Peyer's patch (tissue), 4 donors: ENCODE measurements around the gene SIKE1. TPM values are rescaled to one million over a fixed set of nuclear protein-coding genes. Genes with fewer than 3 reads are reported as not detected.
"Not testable (repeated sequence)": the region's sequence is repeated elsewhere in the genome, so short reads cannot be mapped to it uniquely, and the experiment has no call there.

Experiments
- DNase-seq, 3 donors: peaks; one replicate each; pipeline ENCODE4 v3.0.0-alpha.2; 2017 to 2019
- H3K27ac ChIP-seq, 4 donors: fragments of 200-600 bp; sonication (generic); one replicate each; pipeline ENCODE4 v1.5.1; 2016 to 2019
- H3K27me3 ChIP-seq, 2 donors: fragments of 200-600 bp; sonication (generic); one replicate each; pipeline ENCODE4 v1.5.1; 2019
- H3K36me3 ChIP-seq, 3 donors: fragments of 200-600 bp; sonication (generic); one replicate each; pipeline ENCODE4 v1.5.1; 2016 to 2019
- H3K4me1 ChIP-seq, 4 donors: fragments of 200-600 bp; sonication (generic); one replicate each; pipeline ENCODE4 v1.5.1; 2016 to 2019
- H3K4me3 ChIP-seq, 4 donors: fragments of 200-600 bp; sonication (generic); 1 replicate in 3 of 4; 2 replicates in 1 of 4; pipeline ENCODE4 v1.5.1; 2016 to 2019; ENCODE audit warnings: mild to moderate bottlenecking in 1 of 4
- H3K9me3 ChIP-seq, 4 donors: fragments of 200-600 bp; sonication (generic); one replicate each; pipeline ENCODE4 v1.5.1; 2016 to 2019; ENCODE audit warnings: mild to moderate bottlenecking in 1 of 4
- POLR2A ChIP-seq, 2 donors: fragments of 450-650 bp; IDR thresholded peaks; one replicate each; pipeline ENCODE4 v1.5.1; 2017; ENCODE audit warnings: antibody characterized with exemption in 2 of 2, mild to moderate bottlenecking in 2 of 2, moderate library complexity in 2 of 2
- total RNA-seq, 4 donors: library from RNA; depleted of rRNA; stranded (reverse); fragments of >200 nt; gene quantifications; one replicate each; pipeline ENCODE4 v1.1.0, GENCODE V29; 2016
- TF ChIP-seq, protein P1 (sequence below), 6 experiments: fragments of 450-650 bp in 4 of 6; fragments of 200-600 bp in 2 of 6; sonication (generic) in 1 of 6; IDR thresholded peaks; one replicate each; pipeline ENCODE4 v1.5.1; 2017 to 2019; ENCODE audit warnings: antibody characterized with exemption in 6 of 6, mild to moderate bottlenecking in 3 of 6, moderate library complexity in 1 of 6

SIKE1 gene
- total RNA-seq, result 10 to 100 TPM; 23.1 to 29.2 (median 25.9) TPM

- Histone ChIP-seq H3K27me3 (no peaks in the 10 kb centered on the region), H3K36me3 (peaks cover 0 to 31% (median 0%) of the 10 kb centered on the region in 3 donors), H3K9me3 (no peaks in the 10 kb centered on the region), H3K4me3 (peak within 1 kb of the TSS; percentile 62 to 87 (median 72)), H3K4me1 (peaks cover 0 to 12% (median 3%) of the 10 kb centered on the region in 4 donors), H3K27ac (peak within 1 kb of the TSS; percentile 86 to 95 (median 90))
- DNase-seq, result peak; percentile 92 to 98 (median 96)
- TF ChIP-seq, protein P1, sequence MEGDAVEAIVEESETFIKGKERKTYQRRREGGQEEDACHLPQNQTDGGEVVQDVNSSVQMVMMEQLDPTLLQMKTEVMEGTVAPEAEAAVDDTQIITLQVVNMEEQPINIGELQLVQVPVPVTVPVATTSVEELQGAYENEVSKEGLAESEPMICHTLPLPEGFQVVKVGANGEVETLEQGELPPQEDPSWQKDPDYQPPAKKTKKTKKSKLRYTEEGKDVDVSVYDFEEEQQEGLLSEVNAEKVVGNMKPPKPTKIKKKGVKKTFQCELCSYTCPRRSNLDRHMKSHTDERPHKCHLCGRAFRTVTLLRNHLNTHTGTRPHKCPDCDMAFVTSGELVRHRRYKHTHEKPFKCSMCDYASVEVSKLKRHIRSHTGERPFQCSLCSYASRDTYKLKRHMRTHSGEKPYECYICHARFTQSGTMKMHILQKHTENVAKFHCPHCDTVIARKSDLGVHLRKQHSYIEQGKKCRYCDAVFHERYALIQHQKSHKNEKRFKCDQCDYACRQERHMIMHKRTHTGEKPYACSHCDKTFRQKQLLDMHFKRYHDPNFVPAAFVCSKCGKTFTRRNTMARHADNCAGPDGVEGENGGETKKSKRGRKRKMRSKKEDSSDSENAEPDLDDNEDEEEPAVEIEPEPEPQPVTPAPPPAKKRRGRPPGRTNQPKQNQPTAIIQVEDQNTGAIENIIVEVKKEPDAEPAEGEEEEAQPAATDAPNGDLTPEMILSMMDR (IDR thresholded peaks at IDR 0.05), result peak in 2 of 6 experiments; percentile 16 to 35
- peak; percentile 87 to 88 for TF ChIP-seq POLR2A (IDR thresholded peaks at IDR 0.05)
Observed at GRCh38 chr1:114780344-114781226, at the start of gene SIKE1. TSS of gene SIKE1 (minus strand) at chr1:114780685. CDS start at chr1:114780607, 78 bp downstream.

GRCh38 chr1:114830075-114830474, 49.6 kb upstream of the SIKE1 start:
- not testable (repeated sequence) for H3K9me3 ChIP-seq, H3K27ac ChIP-seq, H3K4me3 ChIP-seq, H3K4me1 ChIP-seq, H3K27me3 ChIP-seq, H3K36me3 ChIP-seq, DNase-seq

DNA sequence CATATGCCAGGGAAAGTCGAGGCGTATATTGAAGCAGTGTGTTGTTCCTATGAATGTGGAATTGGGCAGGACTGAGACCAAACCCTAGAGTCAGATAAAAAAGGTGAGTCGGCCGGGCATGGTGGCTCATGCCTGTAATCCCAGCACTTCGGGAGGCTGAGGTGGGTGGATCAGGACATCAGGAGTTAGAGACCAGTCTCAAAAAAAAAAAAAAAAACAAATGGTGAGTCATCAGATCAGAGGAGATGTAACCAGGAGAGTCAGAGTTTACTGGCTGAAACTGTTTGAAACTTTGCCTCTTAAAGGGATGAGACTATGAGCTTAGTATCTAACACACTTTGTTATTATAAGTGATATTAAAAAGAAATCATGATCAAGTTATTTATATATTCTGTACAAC, 47.8 kb upstream of the SIKE1 start:
- Histone ChIP-seq H3K9me3 (no peaks in the 10 kb centered on the region), H3K4me1 (no peaks in the 10 kb centered on the region), H3K36me3 (no peaks in the 10 kb centered on the region), H3K27ac (no peak overlapping the region), H3K4me3 (no peak overlapping the region), H3K27me3 (no peaks in the 10 kb centered on the region)
- DNase-seq, result no peak
- TF ChIP-seq, protein P1 (IDR thresholded peaks at IDR 0.05), result no peak
- no peak for TF ChIP-seq POLR2A (IDR thresholded peaks at IDR 0.05)

GRCh38 chr1:114821978-114822377, 41.5 kb upstream of the SIKE1 start:
- H3K27ac ChIP-seq, result no peak overlapping the region
- no peaks in the 10 kb centered on the region for H3K27me3 ChIP-seq
- H3K4me3 ChIP-seq, result no peak overlapping the region
- TF ChIP-seq, protein P1 (IDR thresholded peaks at IDR 0.05), result no peak
- TF ChIP-seq POLR2A (IDR thresholded peaks at IDR 0.05), result no peak
- H3K9me3 ChIP-seq, result no peaks in the 10 kb centered on the region
- no peaks in the 10 kb centered on the region for H3K4me1 ChIP-seq
- no peak for DNase-seq
- no peaks in the 10 kb centered on the region for H3K36me3 ChIP-seq

GRCh38 chr1:114820392-114820791, 39.9 kb upstream of the SIKE1 start:
- no peak for TF ChIP-seq POLR2A (IDR thresholded peaks at IDR 0.05)
- TF ChIP-seq, protein P1 (IDR thresholded peaks at IDR 0.05), result no peak
- Histone ChIP-seq H3K9me3 (no peaks in the 10 kb centered on the region), H3K27ac (no peak overlapping the region), H3K4me3 (no peak overlapping the region), H3K36me3 (no peaks in the 10 kb centered on the region), H3K27me3 (no peaks in the 10 kb centered on the region), H3K4me1 (no peaks in the 10 kb centered on the region)
- no peak for DNase-seq

- Histone ChIP-seq H3K4me3 (no peak overlapping the region), H3K4me1 (no peaks in the 10 kb centered on the region), H3K27me3 (no peaks in the 10 kb centered on the region), H3K9me3 (no peaks in the 10 kb centered on the region), H3K27ac (no peak overlapping the region), H3K36me3 (no peaks in the 10 kb centered on the region)
- no peak for DNase-seq
- TF ChIP-seq, protein P1 (IDR thresholded peaks at IDR 0.05), result no peak
- no peak for TF ChIP-seq POLR2A (IDR thresholded peaks at IDR 0.05)
Observed at GRCh38 chr1:114819869-114820268, 39.4 kb upstream of the SIKE1 start.

- not testable (repeated sequence) for H3K9me3 ChIP-seq, H3K27me3 ChIP-seq, H3K36me3 ChIP-seq, H3K4me1 ChIP-seq, DNase-seq, H3K4me3 ChIP-seq, H3K27ac ChIP-seq
Observed at GRCh38 chr1:114804449-114804848, 24.0 kb upstream of the SIKE1 start.
